ENCODE data around the gene TMEM187.

TMEM187 gene

GRCh38 chrX:153954558-153955227 is 17.9 kb upstream of the TMEM187 start:
- DNase-seq (ENCODE audit: low read depth in 2 of 2) = no peak

GRCh38 chrX:153955228-153955732 is 17.3 kb upstream of the TMEM187 start:
- no peak for DNase-seq (ENCODE audit: low read depth in 2 of 2)

GRCh38 chrX:153956044-153956907 is 16.3 kb upstream of the TMEM187 start:
- DNase-seq (ENCODE audit: low read depth in 2 of 2) = no peak

GRCh38 chrX:153957224-153957623 is 15.3 kb upstream of the TMEM187 start:
- DNase-seq (ENCODE audit: low read depth in 2 of 2) = no peak

- no peak for DNase-seq (ENCODE audit: low read depth in 2 of 2)
These were observed 13.9 kb upstream of the TMEM187 start for GRCh38 chrX:153958605-153959004.

- no peak for DNase-seq (ENCODE audit: low read depth in 2 of 2)
These were observed 12.9 kb upstream of the TMEM187 start for GRCh38 chrX:153959649-153960048.

- no peak for DNase-seq (ENCODE audit: low read depth in 2 of 2)
These were observed 12.5 kb upstream of the TMEM187 start for GRCh38 chrX:153960077-153960476.

- no peak for DNase-seq (ENCODE audit: low read depth in 2 of 2)
These were observed 11.8 kb upstream of the TMEM187 start for GRCh38 chrX:153960786-153961185.

- no peak for DNase-seq (ENCODE audit: low read depth in 2 of 2)
These were observed 11.3 kb upstream of the TMEM187 start for GRCh38 chrX:153961292-153961691.

- no peak for DNase-seq (ENCODE audit: low read depth in 2 of 2)
These were observed 9.0 kb upstream of the TMEM187 start for GRCh38 chrX:153963546-153963945.

- DNase-seq (ENCODE audit: low read depth in 2 of 2) = no peak
These were observed 8.4 kb upstream of the TMEM187 start for GRCh38 chrX:153964105-153964504.

- DNase-seq (ENCODE audit: low read depth in 2 of 2) = no peak
These were observed 7.1 kb upstream of the TMEM187 start for GRCh38 chrX:153965406-153965805.

- DNase-seq (ENCODE audit: low read depth in 2 of 2) = no peak
These were observed 6.3 kb upstream of the TMEM187 start for GRCh38 chrX:153966283-153966688.

GRCh38 chrX:153966841-153967535 is 5.6 kb upstream of the TMEM187 start:
- no peak for DNase-seq (ENCODE audit: low read depth in 2 of 2)

- no peak for DNase-seq (ENCODE audit: low read depth in 2 of 2)
These were observed 4.9 kb upstream of the TMEM187 start for GRCh38 chrX:153967536-153968224.

- no peak for DNase-seq (ENCODE audit: low read depth in 2 of 2)
These were observed 4.3 kb upstream of the TMEM187 start for GRCh38 chrX:153968255-153968654.

- DNase-seq (ENCODE audit: low read depth in 2 of 2) = no peak
These were observed 3.8 kb upstream of the TMEM187 start for GRCh38 chrX:153968754-153969124.

- DNase-seq (ENCODE audit: low read depth in 2 of 2) = no peak
These were observed 3.2 kb upstream of the TMEM187 start for GRCh38 chrX:153969125-153969903.

- no peak for DNase-seq (ENCODE audit: low read depth in 2 of 2)
These were observed 2.6 kb upstream of the TMEM187 start for GRCh38 chrX:153969904-153970356.

- no peak for DNase-seq (ENCODE audit: low read depth in 2 of 2)
These were observed 2.0 kb upstream of the TMEM187 start for GRCh38 chrX:153970357-153971123.

Data from stimulated activated CD4-positive, alpha-beta T cell treated with anti-CD3 and anti-CD28 coated beads, Interleukin-12 subunit alpha, Interleukin-12 subunit beta, amount 100 ng/mL, for 24 hours (primary cell).